WTC11 (cell line): Measurements from ENCODE around the gene WWOX.

Source experiments
- AFF4 ChIP-seq: sonication (generic); formaldehyde crosslinking; IDR thresholded peaks from 2 replicates; pipeline ENCODE4 v1.8.1; 2023; ENCODE audit warnings: mild to moderate bottlenecking, missing genetic modification reagents, borderline replicate concordance
- CBFB ChIP-seq: sonication (generic); formaldehyde crosslinking; IDR thresholded peaks from 2 replicates; pipeline ENCODE4 v1.8.1; 2022; ENCODE audit warnings: mild to moderate bottlenecking, low read depth, missing genetic modification reagents
- CREB1 ChIP-seq: sonication (generic); formaldehyde crosslinking; IDR thresholded peaks from 2 replicates; pipeline ENCODE4 v1.8.0; 2023; ENCODE audit warnings: mild to moderate bottlenecking, missing genetic modification reagents
- ETV6 ChIP-seq: sonication (generic); formaldehyde crosslinking; IDR thresholded peaks from 2 replicates; pipeline ENCODE4 v1.8.1; 2022; ENCODE audit warnings: mild to moderate bottlenecking, missing genetic modification reagents
- FOXK1 ChIP-seq: sonication (generic); formaldehyde crosslinking; IDR thresholded peaks from 2 replicates; pipeline ENCODE4 v1.8.0; 2022; ENCODE audit warnings: mild to moderate bottlenecking, moderate library complexity, missing genetic modification reagents
- FOXP1 ChIP-seq: sonication (generic); formaldehyde crosslinking; IDR thresholded peaks from 2 replicates; pipeline ENCODE4 v1.8.0; 2022; ENCODE audit warnings: missing genetic modification reagents, mild to moderate bottlenecking, moderate library complexity, borderline replicate concordance
- MYBL2 ChIP-seq: sonication (generic); formaldehyde crosslinking; IDR thresholded peaks from 2 replicates; pipeline ENCODE4 v1.8.1; 2023; ENCODE audit warnings: mild to moderate bottlenecking, moderate library complexity, missing genetic modification reagents
- PRDM15 ChIP-seq: sonication (generic); formaldehyde crosslinking; IDR thresholded peaks from 2 replicates; pipeline ENCODE4 v1.8.0; 2022; ENCODE audit warnings: missing genetic modification reagents
- TP53 ChIP-seq: sonication (generic); formaldehyde crosslinking; IDR thresholded peaks from 2 replicates; pipeline ENCODE4 v1.8.1; 2023; ENCODE audit warnings: mild to moderate bottlenecking, missing genetic modification reagents
- TF ChIP-seq, protein P1 (sequence below): sonication (generic); formaldehyde crosslinking; IDR thresholded peaks from 2 replicates; pipeline ENCODE4 v1.8.0; 2022; ENCODE audit warnings: mild to moderate bottlenecking, missing genetic modification reagents
- TF ChIP-seq, protein P2 (sequence below): fragments of 200-600 bp; IDR thresholded peaks from 2 replicates; pipeline ENCODE4 v1.8.0; 2022; ENCODE audit warnings: antibody characterized with exemption
- TF ChIP-seq, protein P3 (sequence below): sonication (generic); formaldehyde crosslinking; IDR thresholded peaks from 2 replicates; pipeline ENCODE4 v1.8.0; 2022; ENCODE audit warnings: mild to moderate bottlenecking, missing genetic modification reagents
- TF ChIP-seq, protein P4 (sequence below): sonication (generic); formaldehyde crosslinking; conservative IDR thresholded peaks from 2 replicates; pipeline ENCODE4 v1.8.1; 2022; ENCODE audit warnings: mild to moderate bottlenecking, missing genetic modification reagents
- TF ChIP-seq, protein P5 (sequence below): sonication (generic); formaldehyde crosslinking; IDR thresholded peaks from 2 replicates; pipeline ENCODE4 v1.8.0; 2022; ENCODE audit warnings: mild to moderate bottlenecking, missing genetic modification reagents

DNA sequence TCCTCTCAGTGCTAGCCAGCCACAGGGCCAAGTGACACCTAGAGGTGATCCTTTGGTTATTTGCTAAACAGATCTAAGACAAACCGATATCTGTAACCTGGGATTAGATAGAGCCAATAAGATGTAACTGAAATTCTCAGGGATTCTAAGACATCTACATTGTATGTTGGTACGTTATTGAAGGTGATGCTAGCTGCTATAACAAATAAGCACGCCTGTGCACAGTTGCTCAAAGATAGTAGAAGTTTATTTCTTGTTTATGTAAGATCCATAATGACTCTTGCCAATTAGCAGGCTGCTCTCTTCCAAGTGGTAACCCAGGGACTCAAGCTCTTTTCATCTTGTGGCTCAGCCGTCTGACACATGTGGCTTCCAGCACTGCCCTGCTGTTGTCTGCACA, 370.3 kb downstream of the WWOX start:
- TF ChIP-seq, protein P1, sequence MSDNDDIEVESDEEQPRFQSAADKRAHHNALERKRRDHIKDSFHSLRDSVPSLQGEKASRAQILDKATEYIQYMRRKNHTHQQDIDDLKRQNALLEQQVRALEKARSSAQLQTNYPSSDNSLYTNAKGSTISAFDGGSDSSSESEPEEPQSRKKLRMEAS (CRISPR knock-in tag), result no peak
- TF ChIP-seq, protein P2, sequence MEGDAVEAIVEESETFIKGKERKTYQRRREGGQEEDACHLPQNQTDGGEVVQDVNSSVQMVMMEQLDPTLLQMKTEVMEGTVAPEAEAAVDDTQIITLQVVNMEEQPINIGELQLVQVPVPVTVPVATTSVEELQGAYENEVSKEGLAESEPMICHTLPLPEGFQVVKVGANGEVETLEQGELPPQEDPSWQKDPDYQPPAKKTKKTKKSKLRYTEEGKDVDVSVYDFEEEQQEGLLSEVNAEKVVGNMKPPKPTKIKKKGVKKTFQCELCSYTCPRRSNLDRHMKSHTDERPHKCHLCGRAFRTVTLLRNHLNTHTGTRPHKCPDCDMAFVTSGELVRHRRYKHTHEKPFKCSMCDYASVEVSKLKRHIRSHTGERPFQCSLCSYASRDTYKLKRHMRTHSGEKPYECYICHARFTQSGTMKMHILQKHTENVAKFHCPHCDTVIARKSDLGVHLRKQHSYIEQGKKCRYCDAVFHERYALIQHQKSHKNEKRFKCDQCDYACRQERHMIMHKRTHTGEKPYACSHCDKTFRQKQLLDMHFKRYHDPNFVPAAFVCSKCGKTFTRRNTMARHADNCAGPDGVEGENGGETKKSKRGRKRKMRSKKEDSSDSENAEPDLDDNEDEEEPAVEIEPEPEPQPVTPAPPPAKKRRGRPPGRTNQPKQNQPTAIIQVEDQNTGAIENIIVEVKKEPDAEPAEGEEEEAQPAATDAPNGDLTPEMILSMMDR, result no peak
- TF ChIP-seq MYBL2 (CRISPR knock-in tag) (no peak), TP53 (CRISPR knock-in tag) (no peak), PRDM15 (no peak), FOXK1 (CRISPR knock-in tag) (no peak), AFF4 (no peak), CREB1 (no peak), CBFB (CRISPR knock-in tag) (no peak), FOXP1 (no peak), ETV6 (CRISPR knock-in tag) (no peak)
- TF ChIP-seq, protein P3, sequence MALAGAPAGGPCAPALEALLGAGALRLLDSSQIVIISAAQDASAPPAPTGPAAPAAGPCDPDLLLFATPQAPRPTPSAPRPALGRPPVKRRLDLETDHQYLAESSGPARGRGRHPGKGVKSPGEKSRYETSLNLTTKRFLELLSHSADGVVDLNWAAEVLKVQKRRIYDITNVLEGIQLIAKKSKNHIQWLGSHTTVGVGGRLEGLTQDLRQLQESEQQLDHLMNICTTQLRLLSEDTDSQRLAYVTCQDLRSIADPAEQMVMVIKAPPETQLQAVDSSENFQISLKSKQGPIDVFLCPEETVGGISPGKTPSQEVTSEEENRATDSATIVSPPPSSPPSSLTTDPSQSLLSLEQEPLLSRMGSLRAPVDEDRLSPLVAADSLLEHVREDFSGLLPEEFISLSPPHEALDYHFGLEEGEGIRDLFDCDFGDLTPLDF (CRISPR knock-in tag), result no peak
- TF ChIP-seq, protein P4, sequence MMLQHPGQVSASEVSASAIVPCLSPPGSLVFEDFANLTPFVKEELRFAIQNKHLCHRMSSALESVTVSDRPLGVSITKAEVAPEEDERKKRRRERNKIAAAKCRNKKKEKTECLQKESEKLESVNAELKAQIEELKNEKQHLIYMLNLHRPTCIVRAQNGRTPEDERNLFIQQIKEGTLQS (CRISPR knock-in tag), result no peak
- TF ChIP-seq, protein P5, sequence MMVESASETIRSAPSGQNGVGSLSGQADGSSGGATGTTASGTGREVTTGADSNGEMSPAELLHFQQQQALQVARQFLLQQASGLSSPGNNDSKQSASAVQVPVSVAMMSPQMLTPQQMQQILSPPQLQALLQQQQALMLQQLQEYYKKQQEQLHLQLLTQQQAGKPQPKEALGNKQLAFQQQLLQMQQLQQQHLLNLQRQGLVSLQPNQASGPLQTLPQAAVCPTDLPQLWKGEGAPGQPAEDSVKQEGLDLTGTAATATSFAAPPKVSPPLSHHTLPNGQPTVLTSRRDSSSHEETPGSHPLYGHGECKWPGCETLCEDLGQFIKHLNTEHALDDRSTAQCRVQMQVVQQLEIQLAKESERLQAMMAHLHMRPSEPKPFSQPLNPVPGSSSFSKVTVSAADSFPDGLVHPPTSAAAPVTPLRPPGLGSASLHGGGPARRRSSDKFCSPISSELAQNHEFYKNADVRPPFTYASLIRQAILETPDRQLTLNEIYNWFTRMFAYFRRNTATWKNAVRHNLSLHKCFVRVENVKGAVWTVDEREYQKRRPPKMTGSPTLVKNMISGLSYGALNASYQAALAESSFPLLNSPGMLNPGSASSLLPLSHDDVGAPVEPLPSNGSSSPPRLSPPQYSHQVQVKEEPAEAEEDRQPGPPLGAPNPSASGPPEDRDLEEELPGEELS, result no peak
